ENCODE measurements around the gene CD52.

- no peak for TF ChIP-seq CTCF (IDR thresholded peaks at IDR 0.05)
- TF ChIP-seq POLR2A (IDR thresholded peaks at IDR 0.05) = no peak
Observed at GRCh38 chr1:26323382-26323781, 5.6 kb downstream of the CD52 start.

All from uterus (tissue), 2 donors.